Panc1 (cell line): Measurements from ENCODE around the gene CELA1. TPM values are rescaled to one million over a fixed set of nuclear protein-coding genes. Genes with fewer than 3 reads are reported as not detected.

ENCODE experiments used
- ATAC-seq: fragments of 200-7000 bp; cut with Tn5 transposase; 2 replicates; pipeline ENCODE4 v1.9.1; 2020; ENCODE audit warnings: mild to moderate bottlenecking, moderate library complexity
- BruUV-seq: library from RNA; stranded (reverse); fragments of 400-500 nt; replicated peaks from 2 replicates; lab custom pipeline; 2021; lab: Mats Ljungman, UMichigan
- CTCF ChIA-PET: fragments of 300-600 bp; sonication (Branson Sonifier 250); formaldehyde crosslinking; loops from one replicate; lab custom pipeline; 2022; ENCODE audit warnings: antibody characterized with exemption; lab: Charles Lee
- POLR2A ChIA-PET: fragments of 300-600 bp; sonication (Branson Sonifier 250); formaldehyde crosslinking; loops from one replicate; lab custom pipeline; 2022; ENCODE audit warnings: antibody characterized with exemption; lab: Charles Lee
- DNase-seq: peaks from one replicate; pipeline ENCODE4 v3.0.0-alpha.2; 2010; ENCODE audit warnings: low read depth, low spot score
- H3K27ac ChIP-seq: 2 replicates; pipeline ENCODE4 v1.5.1; 2011; ENCODE audit warnings: mild to moderate bottlenecking, low read length, inconsistent platforms
- H3K27me3 ChIP-seq: fragments of 200-500 bp; sonication (Bioruptor generic); 2 replicates; pipeline ENCODE4 v1.6.0; 2014; ENCODE audit warnings: low read length, inconsistent platforms; ENCODE audit not compliant: control insufficient read depth, insufficient read depth
- H3K36me3 ChIP-seq: fragments of 200-500 bp; sonication (Bioruptor generic); 2 replicates; pipeline ENCODE4 v1.5.1; 2014; ENCODE audit warnings: inconsistent platforms, mild to moderate bottlenecking, low read length, moderate library complexity; ENCODE audit not compliant: control insufficient read depth, insufficient read depth
- H3K4me1 ChIP-seq: 2 replicates; pipeline ENCODE4 v1.5.1; 2011; ENCODE audit warnings: inconsistent platforms, mild to moderate bottlenecking, low read length, moderate library complexity; ENCODE audit not compliant: control insufficient read depth, insufficient read depth
- H3K4me3 ChIP-seq, 2 experiments: 2 replicates each; pipeline ENCODE4 v1.5.1; 2011 to 2012; ENCODE audit warnings: low read depth in 2 of 2, low read length in 2 of 2, mild to moderate bottlenecking in 2 of 2, inconsistent platforms in 1 of 2, moderate library complexity in 1 of 2
- H3K9me3 ChIP-seq: fragments of 200-500 bp; sonication (Bioruptor generic); 2 replicates; pipeline ENCODE4 v1.5.1; 2014; ENCODE audit warnings: low read depth, mild to moderate bottlenecking, inconsistent platforms, low read length, moderate library complexity; ENCODE audit not compliant: control insufficient read depth, insufficient read depth
- CTCF ChIP-seq: fragments of 450-650 bp; IDR thresholded peaks from 2 replicates; pipeline ENCODE4 v1.5.1; 2017; ENCODE audit warnings: mild to moderate bottlenecking
- POLR2AphosphoS5 ChIP-seq: IDR thresholded peaks from 2 replicates; pipeline ENCODE4 v1.6.1; 2012; ENCODE audit warnings: mild to moderate bottlenecking, low read depth, low read length, moderate library complexity
- REST ChIP-seq, 2 experiments: IDR thresholded peaks; 2 replicates each; pipeline ENCODE4 v1.6.1; 2011 to 2012; ENCODE audit warnings: low read depth in 2 of 2, control low read depth in 1 of 2, low read length in 1 of 2, mild to moderate bottlenecking in 1 of 2, moderate library complexity in 1 of 2; ENCODE audit not compliant: insufficient read depth in 1 of 2
- SIN3A ChIP-seq: IDR thresholded peaks from 2 replicates; pipeline ENCODE4 v1.6.1; 2012; ENCODE audit warnings: low read depth, mild to moderate bottlenecking, low read length, moderate library complexity, borderline replicate concordance; ENCODE audit not compliant: insufficient read depth
- TCF7L2 ChIP-seq: IDR thresholded peaks from 2 replicates; pipeline ENCODE4 v1.6.1; 2011; ENCODE audit warnings: mild to moderate bottlenecking, low read depth, low read length, inconsistent platforms
- in situ Hi-C: cut with HindIII; loops from 2 replicates; pipeline ENCODE4 v1.10.0; 2016; ENCODE audit warnings: low sequenced_read_pairs, low pct_unique_long_range_greater_than_20kb
- intact Hi-C: fragments of 100-400 bp; cut with micrococcal nuclease; formaldehyde crosslinking; loops from one replicate; pipeline ENCODE4 v1.10.0; 2022; ENCODE audit not compliant: unreplicated experiment
- total RNA-seq: library from RNA; stranded (reverse); gene quantifications from one replicate; pipeline ENCODE4 v1.2.1, GENCODE V29; 2021; ENCODE audit not compliant: unreplicated experiment

The CELA1 gene
- total RNA-seq, 1 experiment from 2014 or later = not detected

GRCh38 chr12:51345681-51346080, 798 bp downstream of the CELA1 start:
- Histone ChIP-seq H3K4me1 (no peaks in the 10 kb centered on the region), H3K36me3 (no peaks in the 10 kb centered on the region), H3K27me3 (no peaks in the 10 kb centered on the region), H3K9me3 (no peaks in the 10 kb centered on the region), H3K4me3 (no peak overlapping the region), H3K27ac (no peak overlapping the region)
- BruUV-seq = no TSS peak
- no peak for DNase-seq
- in situ Hi-C loops = no loop called here
- ChIA-PET CTCF (no interaction called here), POLR2A (no interaction called here)
- ATAC-seq = no peak
- intact Hi-C loops = no loop called here
- no peak for TF ChIP-seq TCF7L2
- no peak for TF ChIP-seq REST (IDR thresholded peaks at IDR 0.05; ENCODE audit: insufficient read depth in 1 of 2, low read depth in 2 of 2, low read length in 1 of 2)
- TF ChIP-seq SIN3A = no peak
- no peak for TF ChIP-seq CTCF
- TF ChIP-seq POLR2AphosphoS5 = no peak

GRCh38 chr12:51343201-51343600, 3.3 kb downstream of the CELA1 start:
- in situ Hi-C loops = no loop called here

More at GRCh38 chr12:51343201-51343600, 3.3 kb downstream of the CELA1 start:
- Histone ChIP-seq H3K36me3 (no peaks in the 10 kb centered on the region), H3K9me3 (no peaks in the 10 kb centered on the region), H3K4me1 (no peaks in the 10 kb centered on the region), H3K27ac (no peak overlapping the region), H3K27me3 (no peaks in the 10 kb centered on the region), H3K4me3 (no peak overlapping the region)
- DNase-seq (no peak), ATAC-seq (no peak)
- intact Hi-C loops = loop anchor here (5.0 kb wide), 1 partner anchor 76 kb away; no protein-coding TSS in a partner anchor
- ChIA-PET CTCF (no interaction called here), POLR2A (no interaction called here)
- no peak for TF ChIP-seq SIN3A
- TF ChIP-seq POLR2AphosphoS5 = no peak
- no peak for TF ChIP-seq TCF7L2
- TF ChIP-seq REST (IDR thresholded peaks at IDR 0.05; ENCODE audit: insufficient read depth in 1 of 2, low read depth in 2 of 2, low read length in 1 of 2) = no peak
- TF ChIP-seq CTCF = no peak
- no TSS peak for BruUV-seq
